Measurements from ENCODE around the gene DST. TPM values are rescaled to one million over a fixed set of nuclear protein-coding genes. Genes with fewer than 3 reads are reported as not detected.

Gene DST
- total and polyA plus RNA-seq, 2 donors (not counting 1 experiment from before 2014, with no cell fraction given) = 1.5 to 1.9 TPM

- H3K36me3 ChIP-seq (replicated peaks in 1 of 2; ENCODE audit: control extremely low read depth in 1 of 2, control insufficient read depth in 1 of 2, extremely low read depth in 1 of 2, insufficient read depth in 2 of 2, low read length in 1 of 2) = no peaks in the 10 kb centered on the region
- intact Hi-C loops (cut with micrococcal nuclease) = no loop called here
- H3K27ac Mint-ChIP-seq = no peak overlapping the region
- TF ChIP-seq, protein P1, sequence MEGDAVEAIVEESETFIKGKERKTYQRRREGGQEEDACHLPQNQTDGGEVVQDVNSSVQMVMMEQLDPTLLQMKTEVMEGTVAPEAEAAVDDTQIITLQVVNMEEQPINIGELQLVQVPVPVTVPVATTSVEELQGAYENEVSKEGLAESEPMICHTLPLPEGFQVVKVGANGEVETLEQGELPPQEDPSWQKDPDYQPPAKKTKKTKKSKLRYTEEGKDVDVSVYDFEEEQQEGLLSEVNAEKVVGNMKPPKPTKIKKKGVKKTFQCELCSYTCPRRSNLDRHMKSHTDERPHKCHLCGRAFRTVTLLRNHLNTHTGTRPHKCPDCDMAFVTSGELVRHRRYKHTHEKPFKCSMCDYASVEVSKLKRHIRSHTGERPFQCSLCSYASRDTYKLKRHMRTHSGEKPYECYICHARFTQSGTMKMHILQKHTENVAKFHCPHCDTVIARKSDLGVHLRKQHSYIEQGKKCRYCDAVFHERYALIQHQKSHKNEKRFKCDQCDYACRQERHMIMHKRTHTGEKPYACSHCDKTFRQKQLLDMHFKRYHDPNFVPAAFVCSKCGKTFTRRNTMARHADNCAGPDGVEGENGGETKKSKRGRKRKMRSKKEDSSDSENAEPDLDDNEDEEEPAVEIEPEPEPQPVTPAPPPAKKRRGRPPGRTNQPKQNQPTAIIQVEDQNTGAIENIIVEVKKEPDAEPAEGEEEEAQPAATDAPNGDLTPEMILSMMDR (IDR thresholded peaks at IDR 0.05) = no peak
- no peak for TF ChIP-seq EZH2 (IDR thresholded peaks at IDR 0.05; ENCODE audit: borderline replicate concordance, insufficient read depth, low read depth, low read length, poor library complexity, severe bottlenecking)
- no peak overlapping the region for H3K4me3 Mint-ChIP-seq
- ChIA-PET POLR2A (no interaction called here), CTCF (no interaction called here)
- H3K27me3 Mint-ChIP-seq = peaks cover 6% of the 10 kb centered on the region
- H3K4me1 ChIP-seq (ENCODE audit: control insufficient read depth in 2 of 2, insufficient read depth in 2 of 2, low read length in 2 of 2) = no peaks in the 10 kb centered on the region
- no peaks in the 10 kb centered on the region for H3K4me1 Mint-ChIP-seq
- no CpG with 5 or more reads among the region's 4 CpGs for WGBS (ENCODE audit: insufficient coverage)
- H4K20me1 ChIP-seq (ENCODE audit: control insufficient read depth, insufficient read depth, low read length, poor library complexity, severe bottlenecking) = no peaks in the 10 kb centered on the region
- no peaks in the 10 kb centered on the region for H3K9me3 ChIP-seq (ENCODE audit: control extremely low read depth in 1 of 3, control insufficient read depth in 2 of 3, insufficient read depth in 1 of 3, low read length in 2 of 3)
- H3K27ac ChIP-seq (ENCODE audit: low read length in 2 of 2) = no peak overlapping the region
- no peaks in the 10 kb centered on the region for H3K9me3 Mint-ChIP-seq (ENCODE audit: insufficient read depth)
- H3K4me2 ChIP-seq (replicated peaks; ENCODE audit: low read depth, low read length, poor library complexity, severe bottlenecking) = no peak overlapping the region
- H3K27me3 ChIP-seq (replicated peaks in 1 of 4; ENCODE audit: control extremely low read depth in 1 of 4, control insufficient read depth in 3 of 4, insufficient read depth in 4 of 4, low read length in 3 of 4) = no peaks in the 10 kb centered on the region
- H3K79me2 ChIP-seq (ENCODE audit: control insufficient read depth, insufficient read depth, low read length) = no peaks in the 10 kb centered on the region
- H3K9ac ChIP-seq (ENCODE audit: low read length) = no peak overlapping the region
- ATAC-seq (ENCODE audit: low read depth) (no peak), DNase-seq (no peak)
- no peak overlapping the region for H2AFZ ChIP-seq (ENCODE audit: insufficient read depth, low read depth, low read length, poor library complexity, severe bottlenecking)
- H3K4me3 ChIP-seq (ENCODE audit: control extremely low read depth in 1 of 5, extremely low read depth in 1 of 5, insufficient read depth in 1 of 5, low read depth in 2 of 5, low read length in 4 of 5) = no peak overlapping the region
Measured at GRCh38 chr6:56668158-56668557, 25.5 kb upstream of the DST start.

GRCh38 chr6:56667336-56667735, 24.6 kb upstream of the DST start:
- H3K36me3 ChIP-seq (replicated peaks in 1 of 2; ENCODE audit: control extremely low read depth in 1 of 2, control insufficient read depth in 1 of 2, extremely low read depth in 1 of 2, insufficient read depth in 2 of 2, low read length in 1 of 2) = no peaks in the 10 kb centered on the region
- peak overlapping the region; percentile 10 for H2AFZ ChIP-seq (ENCODE audit: insufficient read depth, low read depth, low read length, poor library complexity, severe bottlenecking)
- H3K4me2 ChIP-seq (replicated peaks; ENCODE audit: low read depth, low read length, poor library complexity, severe bottlenecking) = no peak overlapping the region
- H4K20me1 ChIP-seq (ENCODE audit: control insufficient read depth, insufficient read depth, low read length, poor library complexity, severe bottlenecking) = no peaks in the 10 kb centered on the region
- intact Hi-C loops (cut with micrococcal nuclease) = no loop called here
- H3K4me3 ChIP-seq (ENCODE audit: control extremely low read depth in 1 of 5, extremely low read depth in 1 of 5, insufficient read depth in 1 of 5, low read depth in 2 of 5, low read length in 4 of 5) = no peak overlapping the region
- DNase-seq (no peak), ATAC-seq (ENCODE audit: low read depth) (no peak)
- Mint-ChIP-seq H3K27me3 (peaks cover 6% of the 10 kb centered on the region), H3K9me3 (ENCODE audit: insufficient read depth) (no peaks in the 10 kb centered on the region), H3K27ac (no peak overlapping the region), H3K4me1 (no peaks in the 10 kb centered on the region), H3K4me3 (no peak overlapping the region)
- H3K27me3 ChIP-seq (replicated peaks in 1 of 4; ENCODE audit: control extremely low read depth in 1 of 4, control insufficient read depth in 3 of 4, insufficient read depth in 4 of 4, low read length in 3 of 4) = no peaks in the 10 kb centered on the region
- H3K9me3 ChIP-seq (ENCODE audit: control extremely low read depth in 1 of 3, control insufficient read depth in 2 of 3, insufficient read depth in 1 of 3, low read length in 2 of 3) = no peaks in the 10 kb centered on the region
- H3K27ac ChIP-seq (ENCODE audit: low read length in 2 of 2) = no peak overlapping the region
- ChIA-PET POLR2A (no interaction called here), CTCF (no interaction called here)
- TF ChIP-seq EZH2 (IDR thresholded peaks at IDR 0.05; ENCODE audit: borderline replicate concordance, insufficient read depth, low read depth, low read length, poor library complexity, severe bottlenecking) = no peak
- TF ChIP-seq, protein P1 (IDR thresholded peaks at IDR 0.05) = no peak
- H3K9ac ChIP-seq (ENCODE audit: low read length) = no peak overlapping the region
- no peaks in the 10 kb centered on the region for H3K79me2 ChIP-seq (ENCODE audit: control insufficient read depth, insufficient read depth, low read length)
- H3K4me1 ChIP-seq (ENCODE audit: control insufficient read depth in 2 of 2, insufficient read depth in 2 of 2, low read length in 2 of 2) = no peaks in the 10 kb centered on the region
- no CpG with 5 or more reads among the region's 3 CpGs for WGBS (ENCODE audit: insufficient coverage)

Data from B cell (primary cell).